GM12864 (cell line): ENCODE data around the gene KLF13.

Source experiments
- DNase-seq: peaks from one replicate; pipeline ENCODE4 v3.0.0-alpha.2; 2011; ENCODE audit warnings: low read depth
- H3K4me3 ChIP-seq: 2 replicates; pipeline ENCODE4 v1.5.1; 2011; ENCODE audit warnings: mild to moderate bottlenecking, low read depth, low read length, control low read depth
- TF ChIP-seq, protein P1 (sequence below): IDR thresholded peaks from 2 replicates; pipeline ENCODE4 v1.5.1; 2011; ENCODE audit warnings: low read depth, mild to moderate bottlenecking, moderate library complexity, low read length, control low read depth, inconsistent platforms; ENCODE audit errors: missing control alignments

The KLF13 gene

DNA sequence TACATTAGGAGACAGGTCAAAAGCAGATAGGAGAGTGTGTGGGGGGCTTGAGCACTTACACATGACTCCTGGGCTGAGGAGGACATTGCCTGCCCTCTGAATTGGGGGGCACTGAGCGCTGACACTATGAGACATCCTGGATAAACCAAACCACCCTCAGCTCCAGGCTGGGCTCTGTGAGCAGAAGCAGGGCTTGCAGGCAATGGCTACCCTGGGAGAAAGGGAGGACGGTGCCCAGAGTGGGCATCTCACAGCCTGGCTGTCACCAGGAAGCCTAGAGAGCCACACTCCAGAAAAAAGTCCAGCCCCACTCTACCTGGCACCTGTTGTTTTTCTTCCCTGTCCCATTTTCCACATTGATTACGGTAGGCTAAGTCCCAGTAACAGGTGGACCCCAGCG, 8.2 kb upstream of the KLF13 start:
- DNase-seq, result no peak
- TF ChIP-seq, protein P1, sequence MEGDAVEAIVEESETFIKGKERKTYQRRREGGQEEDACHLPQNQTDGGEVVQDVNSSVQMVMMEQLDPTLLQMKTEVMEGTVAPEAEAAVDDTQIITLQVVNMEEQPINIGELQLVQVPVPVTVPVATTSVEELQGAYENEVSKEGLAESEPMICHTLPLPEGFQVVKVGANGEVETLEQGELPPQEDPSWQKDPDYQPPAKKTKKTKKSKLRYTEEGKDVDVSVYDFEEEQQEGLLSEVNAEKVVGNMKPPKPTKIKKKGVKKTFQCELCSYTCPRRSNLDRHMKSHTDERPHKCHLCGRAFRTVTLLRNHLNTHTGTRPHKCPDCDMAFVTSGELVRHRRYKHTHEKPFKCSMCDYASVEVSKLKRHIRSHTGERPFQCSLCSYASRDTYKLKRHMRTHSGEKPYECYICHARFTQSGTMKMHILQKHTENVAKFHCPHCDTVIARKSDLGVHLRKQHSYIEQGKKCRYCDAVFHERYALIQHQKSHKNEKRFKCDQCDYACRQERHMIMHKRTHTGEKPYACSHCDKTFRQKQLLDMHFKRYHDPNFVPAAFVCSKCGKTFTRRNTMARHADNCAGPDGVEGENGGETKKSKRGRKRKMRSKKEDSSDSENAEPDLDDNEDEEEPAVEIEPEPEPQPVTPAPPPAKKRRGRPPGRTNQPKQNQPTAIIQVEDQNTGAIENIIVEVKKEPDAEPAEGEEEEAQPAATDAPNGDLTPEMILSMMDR, result no peak
- H3K4me3 ChIP-seq, result no peak overlapping the region

DNA sequence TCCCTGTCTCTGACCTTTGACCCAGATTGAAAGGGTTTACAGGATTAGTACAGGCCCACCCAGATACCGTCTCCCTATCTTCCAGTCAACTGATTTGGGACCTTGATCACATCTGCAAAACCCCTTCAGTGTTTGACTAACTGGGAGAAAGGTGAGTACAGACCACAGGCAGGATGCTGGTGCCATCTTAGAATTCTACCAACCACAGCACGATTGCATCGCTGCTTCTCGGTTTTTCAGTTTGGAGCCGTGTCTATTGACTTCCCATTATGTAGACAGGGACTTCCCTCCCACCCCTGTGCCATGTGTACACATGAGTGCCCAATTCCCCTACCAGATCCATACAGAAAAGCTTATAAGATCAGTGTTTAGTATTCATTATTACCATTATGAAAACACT, 6.6 kb upstream of the KLF13 start:
- TF ChIP-seq, protein P1, result no peak
- H3K4me3 ChIP-seq, result no peak overlapping the region
- no peak for DNase-seq

DNA sequence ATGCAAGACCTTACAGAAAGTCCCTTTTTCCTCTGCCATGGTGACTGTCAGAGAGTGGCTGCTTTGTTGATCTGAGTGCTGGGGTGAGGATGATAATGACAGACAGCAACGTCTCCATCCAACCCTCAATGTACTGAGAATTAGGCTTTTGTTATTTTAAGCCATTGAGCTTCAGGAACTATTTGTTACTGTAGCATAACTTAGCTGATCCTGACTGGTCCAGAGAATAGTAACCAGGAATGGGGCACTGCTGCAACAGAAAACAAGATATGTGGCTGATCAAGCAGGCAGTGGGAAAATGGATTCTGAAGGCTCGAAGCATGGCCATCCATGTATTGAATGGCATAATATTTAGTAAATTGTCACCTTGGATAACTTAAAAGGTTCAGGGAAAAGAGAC, 5.2 kb upstream of the KLF13 start:
- TF ChIP-seq, protein P1, result no peak
- no peak overlapping the region for H3K4me3 ChIP-seq
- no peak for DNase-seq

DNA sequence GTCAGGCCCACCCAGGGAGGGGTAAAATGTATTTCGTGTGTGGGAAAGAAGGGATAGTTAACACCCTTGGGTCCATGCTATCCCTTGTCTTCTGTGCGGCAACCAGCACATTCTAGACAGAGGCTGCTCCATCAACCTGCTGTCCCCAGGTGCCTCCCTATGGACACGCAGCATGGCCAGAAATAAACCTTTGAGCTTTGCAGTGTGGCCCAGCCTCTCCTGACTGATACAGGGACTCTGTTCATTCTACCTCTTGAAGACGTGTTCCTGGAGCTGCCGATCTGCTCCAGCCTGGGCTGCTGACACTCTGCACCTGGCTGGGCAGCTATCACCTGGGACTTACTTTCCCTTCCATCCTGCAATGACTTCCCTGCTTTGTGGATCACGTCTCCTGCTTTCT, 4.1 kb upstream of the KLF13 start:
- no peak overlapping the region for H3K4me3 ChIP-seq
- DNase-seq, result no peak
- TF ChIP-seq, protein P1, result no peak

DNA sequence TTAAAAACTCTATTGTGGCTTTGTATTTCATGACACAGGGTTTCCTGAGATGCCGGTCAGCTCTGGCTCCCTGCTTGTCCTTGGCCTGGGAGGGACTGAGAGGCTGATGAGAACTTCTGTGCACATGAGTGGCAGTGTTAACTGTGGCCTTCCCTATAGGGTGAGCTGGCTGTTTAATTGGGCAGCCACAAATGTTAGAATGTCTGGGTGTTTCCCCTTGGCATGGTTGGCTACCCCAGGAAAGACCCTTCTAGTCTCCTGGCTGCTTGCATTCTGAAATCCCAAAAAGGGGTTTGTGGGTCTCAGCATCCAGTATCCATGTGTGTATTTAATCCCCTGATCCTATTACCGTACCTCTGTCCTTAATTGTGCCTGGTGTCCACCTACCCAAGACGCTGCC, 3.0 kb upstream of the KLF13 start:
- DNase-seq, result no peak
- H3K4me3 ChIP-seq, result peak overlapping the region; percentile 89
- TF ChIP-seq, protein P1, result no peak

DNA sequence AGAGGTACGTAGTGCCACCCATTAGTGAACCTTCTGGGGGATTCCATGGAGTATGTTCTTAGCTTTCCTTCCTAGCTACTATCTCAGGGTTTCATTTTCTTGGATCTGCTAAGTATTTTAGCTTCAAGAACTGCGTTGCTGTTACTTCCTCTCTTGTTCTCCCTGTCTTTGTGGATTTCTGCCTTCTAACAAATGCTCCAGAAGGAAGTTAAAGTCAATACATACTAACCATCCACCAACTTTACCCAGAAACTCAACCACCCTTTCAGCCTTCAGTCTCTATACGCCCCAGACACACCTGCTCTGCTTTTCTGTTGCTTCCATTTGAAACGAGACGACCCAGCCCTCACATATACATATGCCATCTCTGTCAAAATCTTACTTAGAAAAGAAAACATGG, 2.4 kb upstream of the KLF13 start:
- no peak for DNase-seq
- TF ChIP-seq, protein P1, result no peak
- peak overlapping the region; percentile 89 for H3K4me3 ChIP-seq

DNA sequence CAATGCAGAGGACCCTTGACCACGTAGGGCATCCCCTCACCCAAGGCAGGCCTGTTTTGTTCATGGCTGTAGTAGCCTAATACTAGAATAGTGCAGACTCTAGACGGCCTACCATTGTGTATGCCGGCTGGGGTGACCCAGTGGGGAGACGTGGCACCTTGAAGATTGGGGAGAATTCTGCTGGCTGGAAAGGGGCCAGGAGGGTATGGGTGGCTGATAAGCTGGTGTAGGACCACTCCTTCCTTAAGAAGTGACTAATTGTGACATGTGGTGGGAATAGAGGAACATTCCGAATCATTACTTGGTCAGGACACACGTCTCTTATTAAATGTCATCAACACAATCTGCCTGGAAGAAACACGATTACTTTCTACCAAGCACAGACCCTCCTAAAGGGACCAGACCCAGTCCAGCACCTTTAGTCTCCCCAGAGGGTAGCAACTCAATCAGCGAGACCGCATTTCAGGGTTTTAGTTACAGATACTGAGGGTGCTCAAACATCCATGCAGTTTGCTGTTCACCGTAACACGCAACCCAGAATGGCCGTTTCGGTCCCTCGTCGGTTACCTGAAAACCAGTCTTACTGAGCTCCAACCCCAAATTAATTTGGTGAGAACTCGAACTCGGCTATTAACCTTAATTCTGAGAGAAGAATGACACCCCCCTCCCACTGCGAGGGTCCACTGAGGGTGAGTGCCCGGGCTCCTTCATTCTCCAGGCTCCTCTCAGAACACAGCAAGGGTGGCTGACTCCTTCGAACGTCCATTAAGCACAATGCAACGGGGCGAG, 1.6 kb upstream of the KLF13 start:
- TF ChIP-seq, protein P1, result no peak
- peak overlapping the region; percentile 89 for H3K4me3 ChIP-seq
- no peak for DNase-seq
